ENCODE measurements around the gene CALM1.

The CALM1 gene

DNA sequence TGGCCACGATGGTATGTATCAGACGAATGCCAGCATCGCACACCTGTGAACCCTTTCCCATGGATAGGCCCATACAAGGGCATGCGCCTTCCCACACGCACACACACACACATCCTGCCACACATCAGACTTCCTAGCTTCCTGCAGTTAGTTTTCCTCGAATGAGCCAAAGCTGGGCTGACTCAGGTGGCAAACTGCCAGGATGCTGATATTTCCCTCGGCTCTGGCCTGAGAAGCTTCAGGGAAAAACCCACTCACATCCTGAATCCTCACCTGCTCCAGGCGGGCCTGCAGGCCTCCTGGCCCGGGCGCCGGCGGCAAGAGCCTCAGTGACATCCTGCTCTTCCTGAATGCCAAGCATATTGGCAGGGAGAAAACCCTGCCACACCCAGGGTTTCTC is 22.4 kb downstream of the CALM1 start:
- TF ChIP-seq, protein P1, sequence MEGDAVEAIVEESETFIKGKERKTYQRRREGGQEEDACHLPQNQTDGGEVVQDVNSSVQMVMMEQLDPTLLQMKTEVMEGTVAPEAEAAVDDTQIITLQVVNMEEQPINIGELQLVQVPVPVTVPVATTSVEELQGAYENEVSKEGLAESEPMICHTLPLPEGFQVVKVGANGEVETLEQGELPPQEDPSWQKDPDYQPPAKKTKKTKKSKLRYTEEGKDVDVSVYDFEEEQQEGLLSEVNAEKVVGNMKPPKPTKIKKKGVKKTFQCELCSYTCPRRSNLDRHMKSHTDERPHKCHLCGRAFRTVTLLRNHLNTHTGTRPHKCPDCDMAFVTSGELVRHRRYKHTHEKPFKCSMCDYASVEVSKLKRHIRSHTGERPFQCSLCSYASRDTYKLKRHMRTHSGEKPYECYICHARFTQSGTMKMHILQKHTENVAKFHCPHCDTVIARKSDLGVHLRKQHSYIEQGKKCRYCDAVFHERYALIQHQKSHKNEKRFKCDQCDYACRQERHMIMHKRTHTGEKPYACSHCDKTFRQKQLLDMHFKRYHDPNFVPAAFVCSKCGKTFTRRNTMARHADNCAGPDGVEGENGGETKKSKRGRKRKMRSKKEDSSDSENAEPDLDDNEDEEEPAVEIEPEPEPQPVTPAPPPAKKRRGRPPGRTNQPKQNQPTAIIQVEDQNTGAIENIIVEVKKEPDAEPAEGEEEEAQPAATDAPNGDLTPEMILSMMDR (IDR thresholded peaks at IDR 0.05; ENCODE audit: insufficient read depth, low read depth, low read length, missing control alignments): no peak
- H3K4me3 ChIP-seq (ENCODE audit: low read length): no peak overlapping the region
- peak; percentile 99 for DNase-seq (ENCODE audit: low read depth)

DNA sequence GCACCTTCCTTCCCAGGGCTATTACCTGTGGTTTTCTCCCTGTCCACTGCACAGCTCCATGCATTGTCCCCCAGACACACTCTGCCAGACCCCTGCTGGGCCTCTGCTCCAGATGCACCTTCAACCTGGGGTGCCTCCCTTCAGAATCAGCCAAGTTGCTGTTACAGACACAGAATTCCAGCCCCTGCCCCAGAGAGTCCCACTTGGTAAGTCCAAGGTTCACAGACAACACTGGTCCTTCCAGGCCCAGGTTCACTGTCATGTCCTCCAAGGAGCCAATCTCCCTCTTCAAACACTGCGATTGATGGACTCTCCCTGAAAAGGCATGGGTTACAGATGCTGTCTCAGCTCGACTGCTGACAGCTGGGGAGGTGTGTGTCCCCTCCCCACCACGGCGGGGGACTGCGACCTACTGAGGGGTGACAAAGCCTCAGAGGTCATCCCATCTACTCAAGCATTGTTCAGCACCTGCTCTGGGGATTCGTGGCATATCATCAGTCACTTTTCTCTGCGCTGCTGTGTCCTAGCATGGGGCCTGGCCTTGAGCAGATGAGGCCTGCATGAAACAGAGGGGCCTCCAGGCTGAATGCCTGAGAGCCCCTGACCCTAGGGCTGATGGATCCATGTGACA is 24.3 kb downstream of the CALM1 start:
- no peak overlapping the region for H3K4me3 ChIP-seq (ENCODE audit: low read length)
- no peak for DNase-seq (ENCODE audit: low read depth)
- TF ChIP-seq, protein P1 (IDR thresholded peaks at IDR 0.05; ENCODE audit: insufficient read depth, low read depth, low read length, missing control alignments): no peak

DNA sequence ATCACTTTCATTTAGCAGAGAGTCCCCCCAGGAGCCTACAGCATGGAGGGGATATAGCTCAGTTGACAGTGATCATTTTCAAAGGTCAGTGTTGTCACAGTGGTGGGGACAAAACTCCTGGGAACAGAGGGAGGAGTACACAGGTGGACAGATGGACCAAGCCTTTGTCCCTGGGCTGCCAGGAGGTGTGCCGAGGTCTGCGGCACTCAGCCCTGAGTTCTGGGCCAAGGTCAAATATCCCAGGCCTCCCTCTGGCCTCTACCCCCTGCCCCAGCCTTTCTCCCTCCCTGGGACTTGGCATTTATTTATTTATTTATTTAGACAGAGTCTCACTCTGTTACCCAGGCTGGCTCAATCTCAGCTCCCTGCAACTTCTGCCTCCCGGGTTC is 24.8 kb downstream of the CALM1 start:
- TF ChIP-seq, protein P1 (IDR thresholded peaks at IDR 0.05; ENCODE audit: insufficient read depth, low read depth, low read length, missing control alignments): no peak
- DNase-seq (ENCODE audit: low read depth): no peak
- H3K4me3 ChIP-seq (ENCODE audit: low read length): no peak overlapping the region

DNA sequence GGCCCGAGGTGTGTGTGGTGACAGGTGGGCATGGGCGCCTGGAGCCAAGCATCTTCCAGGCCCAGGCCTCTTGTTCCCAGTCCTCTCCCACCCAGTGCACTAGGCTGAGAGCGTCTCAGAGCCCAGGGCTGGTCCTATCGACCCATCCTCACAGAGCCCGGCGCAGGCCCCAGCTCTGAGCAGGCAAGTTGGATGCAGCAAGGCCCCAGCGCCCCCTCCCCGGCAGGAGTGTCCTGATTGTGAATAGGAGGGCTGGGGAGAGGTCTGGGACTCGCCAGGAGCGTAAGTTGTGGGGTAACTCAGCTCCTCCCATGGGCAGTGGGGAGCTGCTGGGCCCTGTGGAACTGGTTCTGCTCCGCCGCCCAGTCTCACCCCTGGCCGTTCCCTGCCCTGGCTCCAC is 26.3 kb downstream of the CALM1 start:
- H3K4me3 ChIP-seq (ENCODE audit: low read length): no peak overlapping the region
- TF ChIP-seq, protein P1 (IDR thresholded peaks at IDR 0.05; ENCODE audit: insufficient read depth, low read depth, low read length, missing control alignments): no peak
- DNase-seq (ENCODE audit: low read depth): no peak

DNA sequence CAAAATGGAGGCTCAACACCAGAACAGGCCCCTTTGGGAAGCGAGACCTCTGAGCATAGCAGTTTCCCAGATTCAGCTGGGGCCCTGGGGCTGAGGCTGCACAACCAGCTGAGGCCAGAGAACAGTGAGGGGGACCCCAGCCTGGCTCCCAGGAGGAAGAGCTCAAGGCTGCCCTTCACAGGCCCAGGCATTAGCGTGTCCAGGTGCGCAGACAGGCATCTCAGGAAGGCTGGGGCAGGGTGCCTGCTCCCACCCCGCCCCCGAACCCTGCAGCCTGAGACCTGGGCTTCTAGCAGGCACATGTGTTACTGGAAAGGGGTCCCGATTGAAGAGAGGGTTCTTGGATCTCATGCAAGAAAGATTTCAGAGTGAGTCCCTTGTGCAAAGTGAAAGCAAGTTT is 27.2 kb downstream of the CALM1 start:
- no peak for DNase-seq (ENCODE audit: low read depth)
- H3K4me3 ChIP-seq (ENCODE audit: low read length): no peak overlapping the region
- TF ChIP-seq, protein P1 (IDR thresholded peaks at IDR 0.05; ENCODE audit: insufficient read depth, low read depth, low read length, missing control alignments): no peak

DNA sequence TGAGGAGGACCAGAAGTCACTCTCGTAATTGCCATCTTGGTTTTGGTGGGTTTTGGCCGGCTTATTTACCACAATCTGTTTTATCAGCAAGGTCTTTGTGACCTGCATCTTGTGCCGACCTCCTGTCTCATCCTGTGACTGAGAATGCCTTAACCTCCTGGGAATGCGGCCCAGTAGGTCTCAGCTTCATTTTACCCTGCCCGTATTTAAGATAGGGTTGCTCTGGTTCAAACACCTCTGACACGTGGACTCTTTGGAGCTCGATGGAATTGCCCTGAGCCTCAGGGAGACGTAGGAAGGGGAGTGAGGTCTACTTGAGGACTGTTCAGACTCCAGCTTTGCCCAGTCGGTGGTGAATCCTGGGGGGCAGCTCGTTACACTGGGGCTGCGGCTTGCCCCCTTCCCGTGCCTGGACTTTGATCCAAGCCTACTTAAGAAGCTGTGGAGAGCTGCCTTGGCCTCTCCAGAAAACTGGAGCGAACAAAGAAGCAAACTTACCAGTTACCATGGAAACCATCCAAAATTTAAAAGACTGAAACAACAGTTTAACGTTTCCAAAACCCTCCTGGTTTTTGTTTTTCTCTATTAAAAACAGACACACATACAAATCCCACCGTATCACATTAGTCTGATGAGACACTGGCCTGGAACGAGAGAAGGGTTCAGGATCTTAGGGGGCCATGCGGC is 28.0 kb downstream of the CALM1 start:
- DNase-seq (ENCODE audit: low read depth): no peak
- H3K4me3 ChIP-seq (ENCODE audit: low read length): no peak overlapping the region
- TF ChIP-seq, protein P1 (IDR thresholded peaks at IDR 0.05; ENCODE audit: insufficient read depth, low read depth, low read length, missing control alignments): no peak
